Stimulated activated CD4-positive, alpha-beta T cell treated with anti-CD3 and anti-CD28 coated beads, Interleukin-1b, Interleukin-23, amount 100 ng/mL, for 4 hours (primary cell): ENCODE results near the gene CLEC4M.
"Not testable (repeated sequence)": the region's sequence is repeated elsewhere in the genome, so short reads cannot be mapped to it uniquely, and the experiment has no call there.

Experiments used
- DNase-seq, 2 donors: peaks; one replicate each; pipeline ENCODE4 v3.0.0-alpha.2; 2020; ENCODE audit warnings: low read depth in 2 of 2

Gene CLEC4M

DNA sequence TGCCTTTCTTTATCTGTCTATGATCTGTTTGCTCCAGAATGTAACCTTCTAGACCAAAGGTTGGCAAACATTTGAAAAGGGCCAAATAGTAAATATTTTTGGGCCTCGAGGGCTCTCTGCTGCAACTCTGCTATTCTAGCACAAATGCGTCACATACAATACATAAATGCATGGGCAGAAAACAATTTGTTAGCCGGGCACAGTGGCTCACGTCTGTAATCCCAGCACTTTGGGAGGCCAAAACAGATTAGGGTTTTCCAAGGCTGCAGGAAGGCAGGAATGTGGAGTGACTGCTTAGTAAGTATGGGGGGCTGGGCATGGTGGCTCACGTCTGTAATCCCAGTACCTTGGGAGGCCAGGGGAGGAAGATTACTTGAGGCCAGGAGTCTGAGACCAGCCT is 45.1 kb downstream of the CLEC4M start:
- DNase-seq, result no peak

GRCh38 chr19:7811989-7812388 is 48.9 kb downstream of the CLEC4M start:
- no peak for DNase-seq

GRCh38 chr19:7815325-7815724 is 52.3 kb downstream of the CLEC4M start:
- no peak for DNase-seq

- DNase-seq, result not testable (repeated sequence)
Measured at GRCh38 chr19:7816040-7816439, 53.0 kb downstream of the CLEC4M start.

DNA sequence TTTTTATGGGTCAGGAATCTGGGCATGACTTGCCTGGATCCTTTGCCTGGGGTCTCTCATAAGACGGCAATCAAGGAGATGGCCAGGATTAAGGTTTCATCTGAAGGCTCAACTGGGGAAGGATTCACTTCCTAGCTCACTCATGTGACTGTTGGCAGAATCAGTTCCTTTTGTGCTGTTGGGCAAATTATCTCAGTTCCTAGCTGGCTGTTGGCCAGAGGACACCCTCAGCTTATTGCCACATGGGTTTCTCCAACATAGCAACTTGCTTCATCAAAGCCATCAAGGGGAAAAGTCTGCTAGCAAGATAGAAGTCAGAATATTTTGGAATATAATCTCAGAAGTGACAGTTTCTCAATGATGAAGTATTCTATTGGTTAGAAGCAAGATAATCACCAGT is 54.8 kb downstream of the CLEC4M start:
- DNase-seq, result no peak

- DNase-seq, result no peak
Measured at GRCh38 chr19:7818806-7819205, 55.8 kb downstream of the CLEC4M start.
